ENCODE results near the gene UGT1A5. TPM values are rescaled to one million over a fixed set of nuclear protein-coding genes. Genes with fewer than 3 reads are reported as not detected.

UGT1A5 gene
- polyA plus RNA-seq, 1 of the 3 experiments (the other 2 are of a cell fraction): not detected

- ChIA-PET CTCF (no interaction called here), POLR2A (no interaction called here)
- Histone ChIP-seq H2AFZ (ENCODE audit: low read depth) (no peak overlapping the region), H3K4me1 (ENCODE audit: control insufficient read depth in 1 of 2, insufficient read depth in 2 of 2, low read depth in 1 of 2, low read length in 1 of 2) (no peaks in the 10 kb centered on the region), H3K4me2 (no peak overlapping the region), H3K4me3 (ENCODE audit: low read depth in 2 of 2, low read length in 1 of 2) (no peak overlapping the region), H3K36me3 (replicated peaks in 1 of 2; ENCODE audit: control insufficient read depth in 1 of 2, insufficient read depth in 2 of 2, low read length in 1 of 2) (no peaks in the 10 kb centered on the region), H3K27ac (ENCODE audit: low read depth in 2 of 2, low read length in 1 of 2) (no peak overlapping the region), H3K27me3 (ENCODE audit: insufficient read depth) (no peaks in the 10 kb centered on the region; the same call in 1 of the 2 replicates), H3F3A (replicated peaks; ENCODE audit: insufficient read depth) (no peaks in the 10 kb centered on the region), H3K9ac (no peak overlapping the region), H4K20me1 (ENCODE audit: insufficient read depth) (no peaks in the 10 kb centered on the region), H3K9me2 (no peaks in the 10 kb centered on the region), H3K79me2 (ENCODE audit: insufficient read depth) (no peaks in the 10 kb centered on the region), H3K9me3 (no peaks in the 10 kb centered on the region)
- WGBS (ENCODE audit: low lambda C conversion rate): 78% methylated on average over 9 of the region's 9 CpGs
- no peak for DNase-seq
- TF ChIP-seq GATA2 (CRISPR knock-in tag; IDR thresholded peaks at IDR 0.05): no peak
- TF ChIP-seq CTCF (IDR thresholded peaks at IDR 0.05): no peak
- no peak for TF ChIP-seq GABPA (IDR thresholded peaks at IDR 0.05; ENCODE audit: low read depth)
- TF ChIP-seq NRF1 (IDR thresholded peaks at IDR 0.05; ENCODE audit: low read depth, low read length): no peak
- TF ChIP-seq, protein P1, sequence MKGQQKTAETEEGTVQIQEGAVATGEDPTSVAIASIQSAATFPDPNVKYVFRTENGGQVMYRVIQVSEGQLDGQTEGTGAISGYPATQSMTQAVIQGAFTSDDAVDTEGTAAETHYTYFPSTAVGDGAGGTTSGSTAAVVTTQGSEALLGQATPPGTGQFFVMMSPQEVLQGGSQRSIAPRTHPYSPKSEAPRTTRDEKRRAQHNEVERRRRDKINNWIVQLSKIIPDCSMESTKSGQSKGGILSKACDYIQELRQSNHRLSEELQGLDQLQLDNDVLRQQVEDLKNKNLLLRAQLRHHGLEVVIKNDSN (IDR thresholded peaks at IDR 0.05; ENCODE audit: borderline replicate concordance, low read depth): no peak
- no peak for TF ChIP-seq TAF1 (IDR thresholded peaks at IDR 0.05; ENCODE audit: borderline replicate concordance, low read depth, low read length)
- no peak for TF ChIP-seq TCF12 (IDR thresholded peaks at IDR 0.05)
- no peak for TF ChIP-seq RXRA (IDR thresholded peaks at IDR 0.05; ENCODE audit: borderline replicate concordance, low read depth)
- no peak for TF ChIP-seq JUND (IDR thresholded peaks at IDR 0.05)
- TF ChIP-seq FOXM1 (IDR thresholded peaks at IDR 0.05; ENCODE audit: low read depth): no peak
- TF ChIP-seq, protein P2, sequence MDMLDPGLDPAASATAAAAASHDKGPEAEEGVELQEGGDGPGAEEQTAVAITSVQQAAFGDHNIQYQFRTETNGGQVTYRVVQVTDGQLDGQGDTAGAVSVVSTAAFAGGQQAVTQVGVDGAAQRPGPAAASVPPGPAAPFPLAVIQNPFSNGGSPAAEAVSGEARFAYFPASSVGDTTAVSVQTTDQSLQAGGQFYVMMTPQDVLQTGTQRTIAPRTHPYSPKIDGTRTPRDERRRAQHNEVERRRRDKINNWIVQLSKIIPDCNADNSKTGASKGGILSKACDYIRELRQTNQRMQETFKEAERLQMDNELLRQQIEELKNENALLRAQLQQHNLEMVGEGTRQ (IDR thresholded peaks at IDR 0.05; ENCODE audit: borderline replicate concordance, low read depth, low read length): no peak
Observed at GRCh38 chr2:233769260-233769659, 56.6 kb downstream of the UGT1A5 start.

GRCh38 chr2:233772153-233772552 lies 59.4 kb downstream of the UGT1A5 start:
- Histone ChIP-seq H3F3A (replicated peaks; ENCODE audit: insufficient read depth) (no peaks in the 10 kb centered on the region), H3K9ac (no peak overlapping the region), H2AFZ (ENCODE audit: low read depth) (no peak overlapping the region), H3K4me3 (ENCODE audit: low read depth in 2 of 2, low read length in 1 of 2) (no peak overlapping the region), H4K20me1 (ENCODE audit: insufficient read depth) (no peaks in the 10 kb centered on the region), H3K27ac (ENCODE audit: low read depth in 2 of 2, low read length in 1 of 2) (no peak overlapping the region), H3K79me2 (ENCODE audit: insufficient read depth) (no peaks in the 10 kb centered on the region), H3K4me2 (no peak overlapping the region), H3K9me3 (no peaks in the 10 kb centered on the region), H3K9me2 (no peaks in the 10 kb centered on the region), H3K4me1 (ENCODE audit: control insufficient read depth in 1 of 2, insufficient read depth in 2 of 2, low read depth in 1 of 2, low read length in 1 of 2) (no peaks in the 10 kb centered on the region), H3K36me3 (replicated peaks in 1 of 2; ENCODE audit: control insufficient read depth in 1 of 2, insufficient read depth in 2 of 2, low read length in 1 of 2) (no peaks in the 10 kb centered on the region), H3K27me3 (ENCODE audit: insufficient read depth) (no peaks in the 10 kb centered on the region; the same call in 1 of the 2 replicates)
- ChIA-PET CTCF (no interaction called here), POLR2A (no interaction called here)
- WGBS (ENCODE audit: low lambda C conversion rate): 75% methylated on average over 16 of the region's 16 CpGs
- no peak for DNase-seq
- TF ChIP-seq RXRA (IDR thresholded peaks at IDR 0.05; ENCODE audit: borderline replicate concordance, low read depth) (no peak), RCOR1 (IDR thresholded peaks at IDR 0.05; ENCODE audit: low read length) (no peak), POLR2AphosphoS5 (IDR thresholded peaks at IDR 0.05; ENCODE audit: low read depth, low read length) (no peak), NRF1 (IDR thresholded peaks at IDR 0.05; ENCODE audit: low read depth, low read length) (no peak), ELF1 (IDR thresholded peaks at IDR 0.05) (no peak), GABPA (IDR thresholded peaks at IDR 0.05; ENCODE audit: low read depth) (no peak), FOXM1 (IDR thresholded peaks at IDR 0.05; ENCODE audit: low read depth) (no peak)
- TF ChIP-seq, protein P3, sequence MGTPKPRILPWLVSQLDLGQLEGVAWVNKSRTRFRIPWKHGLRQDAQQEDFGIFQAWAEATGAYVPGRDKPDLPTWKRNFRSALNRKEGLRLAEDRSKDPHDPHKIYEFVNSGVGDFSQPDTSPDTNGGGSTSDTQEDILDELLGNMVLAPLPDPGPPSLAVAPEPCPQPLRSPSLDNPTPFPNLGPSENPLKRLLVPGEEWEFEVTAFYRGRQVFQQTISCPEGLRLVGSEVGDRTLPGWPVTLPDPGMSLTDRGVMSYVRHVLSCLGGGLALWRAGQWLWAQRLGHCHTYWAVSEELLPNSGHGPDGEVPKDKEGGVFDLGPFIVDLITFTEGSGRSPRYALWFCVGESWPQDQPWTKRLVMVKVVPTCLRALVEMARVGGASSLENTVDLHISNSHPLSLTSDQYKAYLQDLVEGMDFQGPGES (IDR thresholded peaks at IDR 0.05; ENCODE audit: low read depth, low read length): no peak
- TF ChIP-seq, protein P1 (IDR thresholded peaks at IDR 0.05; ENCODE audit: borderline replicate concordance, low read depth): no peak
